HL-60/S4 treated with retinoic acid at 250 ng/mL for 4 days and 3 days (cell line): Measurements from ENCODE around the gene SPDYC.
"Not testable (repeated sequence)": the region's sequence is repeated elsewhere in the genome, so short reads cannot be mapped to it uniquely, and the experiment has no call there.

ENCODE experiments used
- in situ Hi-C: fragments of 300-500 bp; cut with MboI; formaldehyde crosslinking; loops from 2 replicates; pipeline ENCODE4 v1.7.0; 2022; ENCODE audit warnings: low sequenced_read_pairs

SPDYC gene

DNA sequence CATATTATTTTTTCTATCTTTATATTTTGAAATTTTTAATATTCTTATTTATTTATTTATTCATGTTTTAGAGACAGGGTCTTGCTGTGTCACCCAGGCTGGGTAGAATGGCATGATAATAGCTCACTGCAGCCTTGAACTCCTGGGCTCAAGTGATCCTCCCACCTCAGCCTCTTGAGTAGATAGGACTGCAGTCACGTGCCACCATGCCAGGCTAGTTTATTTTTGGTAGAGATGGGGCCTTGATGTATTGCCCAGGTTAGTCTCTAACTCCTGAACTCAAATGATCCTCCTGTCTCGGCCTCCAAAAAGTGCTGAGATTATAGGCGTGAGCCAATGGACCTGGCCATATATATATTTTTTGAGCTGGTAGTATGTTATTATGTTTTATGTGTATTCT, 2.4 kb upstream of the SPDYC start:
- in situ Hi-C loops, result no loop called here

DNA sequence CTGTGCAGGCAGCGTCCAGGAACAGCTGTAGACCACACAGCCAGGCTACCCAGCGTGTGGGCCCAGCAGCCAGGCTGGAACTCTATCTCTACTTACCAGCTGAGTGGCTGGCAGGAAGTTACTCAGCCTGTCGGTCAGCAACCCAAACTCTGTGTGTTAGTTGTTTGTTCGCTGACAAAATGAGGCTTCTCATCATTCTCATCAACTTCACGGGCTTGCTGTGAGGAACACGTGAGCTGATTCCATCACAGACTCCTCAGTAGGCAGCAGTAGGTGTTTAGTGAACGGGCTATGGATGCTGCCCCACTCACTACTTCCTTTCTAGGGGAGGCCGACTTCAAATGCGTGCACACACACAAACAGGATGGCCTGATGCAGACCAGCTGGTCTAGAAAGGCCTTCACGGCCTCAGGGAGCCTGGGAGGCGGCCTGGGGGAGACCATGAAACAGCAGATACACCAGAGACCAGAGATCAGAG, 830 bp upstream of the SPDYC start:
- in situ Hi-C loops, result no loop called here

DNA sequence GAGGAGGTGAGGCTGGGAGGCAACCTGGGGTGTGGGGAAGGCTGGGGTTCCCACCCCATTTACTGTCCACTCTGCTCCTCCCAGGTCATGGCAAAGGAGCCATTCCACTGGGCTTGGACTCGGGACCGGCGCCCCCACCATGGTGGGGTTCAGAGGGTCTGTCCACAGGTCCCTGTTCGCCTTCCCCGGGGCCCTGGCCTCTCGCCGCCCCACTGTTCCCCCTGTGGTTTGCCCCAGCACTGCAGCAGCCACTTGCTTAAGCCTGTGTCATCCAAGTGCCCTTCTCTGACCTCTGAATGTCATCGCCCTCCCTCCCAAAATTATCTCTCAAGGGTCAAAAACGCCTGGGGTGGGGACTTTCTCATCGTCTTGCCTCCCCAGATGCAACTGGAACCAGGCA, 2.6 kb downstream of the SPDYC start:
- in situ Hi-C loops, result no loop called here

DNA sequence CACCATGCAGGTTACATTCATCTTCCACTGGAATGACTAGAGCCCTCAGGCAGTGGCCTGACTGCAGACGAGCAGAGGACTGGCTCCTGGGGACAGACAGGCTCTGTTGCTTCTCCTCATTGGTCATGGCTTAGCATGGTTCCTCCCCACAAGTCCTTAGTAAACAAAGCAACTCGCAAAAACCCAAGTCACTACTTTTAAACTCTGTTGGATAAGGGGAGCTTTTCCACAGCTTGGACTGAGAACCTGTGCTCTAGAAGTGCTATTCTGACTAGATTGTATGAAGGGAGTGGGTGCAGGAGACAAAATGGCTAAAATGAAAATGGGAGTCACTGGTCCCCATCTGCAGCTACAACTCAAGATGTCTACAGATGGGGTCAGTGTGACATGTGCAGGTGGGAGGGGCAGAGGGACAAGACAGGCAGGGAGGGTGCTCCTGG, 4.6 kb downstream of the SPDYC start:
- in situ Hi-C loops, result not testable (repeated sequence)

GRCh38 chr11:65180877-65181568, 11.0 kb downstream of the SPDYC start:
- in situ Hi-C loops, result no loop called here

DNA sequence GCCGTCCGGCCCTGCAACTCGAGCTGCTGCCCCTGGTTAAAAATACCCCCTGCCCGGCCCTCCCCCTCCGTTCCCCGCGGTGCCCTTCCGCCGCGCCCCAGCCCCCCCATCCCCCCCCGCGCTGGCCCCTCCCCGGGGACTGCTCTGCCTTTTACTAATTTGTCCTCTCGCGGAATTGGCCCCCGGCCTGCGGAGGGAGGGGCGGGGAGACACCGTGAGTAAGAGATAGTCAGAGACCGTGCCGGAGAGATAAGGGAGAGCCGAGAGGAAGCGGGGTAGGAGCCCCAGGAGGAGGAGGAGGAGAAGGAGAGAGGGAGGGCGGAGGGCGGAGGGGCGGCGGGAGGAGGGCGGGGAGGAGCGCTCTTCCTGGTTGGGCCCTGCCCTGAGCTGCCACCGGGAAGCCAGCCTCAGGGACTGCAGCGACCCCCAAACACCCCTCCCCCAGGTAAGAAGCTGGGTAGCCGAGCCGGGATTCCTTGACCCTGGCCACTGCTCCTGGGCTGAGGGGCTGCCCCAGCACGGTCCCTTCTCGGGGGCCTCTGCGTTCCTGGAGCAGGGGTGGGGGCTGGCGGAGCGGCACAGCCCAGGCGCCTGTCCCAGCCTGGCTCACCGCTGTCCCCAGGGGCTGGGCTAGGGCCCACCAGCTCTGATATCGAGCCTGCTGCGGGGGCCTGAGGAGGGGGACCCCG, 11.7 kb downstream of the SPDYC start, which contains the start of gene CAPN1:
Gene CAPN1 (plus strand): TSS at position 360 of the 689 bp plus-strand sequence. CDS start 774 bp downstream, outside the sequence.
- in situ Hi-C loops, result no loop called here

DNA sequence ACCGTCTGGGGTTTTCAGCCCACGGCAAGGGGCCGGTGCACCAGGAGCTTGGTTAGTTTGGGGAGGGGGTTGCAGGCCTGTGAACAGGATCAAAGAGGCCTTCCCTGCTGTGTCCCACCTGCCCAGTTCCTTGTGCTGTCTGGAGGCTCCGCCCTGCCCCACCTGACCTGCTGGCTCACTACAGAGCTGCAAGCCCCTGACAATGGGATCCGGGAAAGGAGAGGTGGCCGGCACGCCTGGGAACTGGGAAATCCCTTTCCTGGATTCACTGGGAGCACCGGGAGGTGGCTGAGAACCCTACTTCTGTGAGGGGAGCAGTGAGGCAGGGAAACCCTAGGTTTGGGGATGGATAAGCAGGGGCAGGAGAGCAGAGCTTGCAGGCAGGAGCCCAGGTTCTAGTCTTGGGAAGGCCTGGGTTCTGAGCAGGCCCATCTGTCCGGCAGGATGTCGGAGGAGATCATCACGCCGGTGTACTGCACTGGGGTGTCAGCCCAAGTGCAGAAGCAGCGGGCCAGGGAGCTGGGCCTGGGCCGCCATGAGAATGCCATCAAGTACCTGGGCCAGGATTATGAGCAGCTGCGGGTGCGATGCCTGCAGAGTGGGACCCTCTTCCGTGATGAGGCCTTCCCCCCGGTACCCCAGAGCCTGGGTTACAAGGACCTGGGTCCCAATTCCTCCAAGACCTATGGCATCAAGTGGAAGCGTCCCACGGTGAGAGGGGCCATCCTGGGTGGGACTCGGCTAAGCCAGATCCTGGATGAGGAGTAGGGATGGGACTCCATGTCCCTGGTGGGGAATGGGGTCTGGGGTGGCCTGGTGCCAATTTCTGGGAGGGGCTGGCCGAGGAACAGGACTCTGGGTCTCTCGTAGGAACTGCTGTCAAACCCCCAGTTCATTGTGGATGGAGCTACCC, 12.5 kb downstream of the SPDYC start:
- in situ Hi-C loops, result no loop called here

DNA sequence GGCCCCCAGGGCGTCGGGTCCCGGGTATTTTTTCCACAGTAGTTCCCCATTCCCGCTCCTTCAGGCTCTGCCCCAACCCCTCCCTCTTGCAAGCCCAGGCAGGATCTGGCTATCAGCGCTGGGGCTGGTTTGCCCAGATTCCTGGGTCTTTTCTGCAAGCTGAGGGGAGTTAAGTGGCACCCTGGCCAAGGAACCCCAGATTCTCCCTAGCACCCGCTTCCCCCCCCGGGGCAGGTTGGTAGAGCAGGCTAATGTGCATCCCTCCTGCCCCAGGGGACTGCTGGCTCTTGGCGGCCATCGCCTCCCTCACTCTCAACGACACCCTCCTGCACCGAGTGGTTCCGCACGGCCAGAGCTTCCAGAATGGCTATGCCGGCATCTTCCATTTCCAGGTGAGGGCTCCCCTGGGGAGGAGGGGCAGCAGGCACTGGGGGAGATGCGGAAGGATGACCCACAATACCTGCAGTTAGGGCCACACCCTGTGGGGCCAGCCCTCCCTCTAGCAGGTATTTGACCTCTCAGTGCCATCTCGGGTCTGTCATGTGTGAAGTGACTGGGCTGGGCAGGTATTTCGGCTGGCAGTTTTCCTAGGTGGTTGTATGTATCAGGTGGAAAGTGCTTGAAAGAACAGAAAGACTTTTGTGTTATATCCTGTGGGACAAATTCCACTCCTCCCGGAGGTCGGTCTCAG, 13.3 kb downstream of the SPDYC start:
- in situ Hi-C loops, result no loop called here

GRCh38 chr11:65184146-65184545, 14.1 kb downstream of the SPDYC start:
- in situ Hi-C loops, result no loop called here

GRCh38 chr11:65185171-65185570, 15.1 kb downstream of the SPDYC start:
- in situ Hi-C loops, result no loop called here

DNA sequence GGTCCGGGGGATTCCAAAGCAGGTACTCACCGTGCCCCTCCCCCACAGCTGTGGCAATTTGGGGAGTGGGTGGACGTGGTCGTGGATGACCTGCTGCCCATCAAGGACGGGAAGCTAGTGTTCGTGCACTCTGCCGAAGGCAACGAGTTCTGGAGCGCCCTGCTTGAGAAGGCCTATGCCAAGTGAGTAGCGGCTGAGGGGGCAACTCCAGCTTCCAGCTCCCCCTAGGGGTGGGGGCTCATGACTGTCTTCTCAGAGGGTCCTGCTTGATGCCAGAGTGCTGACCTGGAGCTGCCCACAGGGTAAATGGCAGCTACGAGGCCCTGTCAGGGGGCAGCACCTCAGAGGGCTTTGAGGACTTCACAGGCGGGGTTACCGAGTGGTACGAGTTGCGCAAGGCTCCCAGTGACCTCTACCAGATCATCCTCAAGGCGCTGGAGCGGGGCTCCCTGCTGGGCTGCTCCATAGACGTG, 15.9 kb downstream of the SPDYC start:
- in situ Hi-C loops, result no loop called here

GRCh38 chr11:65186701-65187100, 16.7 kb downstream of the SPDYC start:
- in situ Hi-C loops, result no loop called here

DNA sequence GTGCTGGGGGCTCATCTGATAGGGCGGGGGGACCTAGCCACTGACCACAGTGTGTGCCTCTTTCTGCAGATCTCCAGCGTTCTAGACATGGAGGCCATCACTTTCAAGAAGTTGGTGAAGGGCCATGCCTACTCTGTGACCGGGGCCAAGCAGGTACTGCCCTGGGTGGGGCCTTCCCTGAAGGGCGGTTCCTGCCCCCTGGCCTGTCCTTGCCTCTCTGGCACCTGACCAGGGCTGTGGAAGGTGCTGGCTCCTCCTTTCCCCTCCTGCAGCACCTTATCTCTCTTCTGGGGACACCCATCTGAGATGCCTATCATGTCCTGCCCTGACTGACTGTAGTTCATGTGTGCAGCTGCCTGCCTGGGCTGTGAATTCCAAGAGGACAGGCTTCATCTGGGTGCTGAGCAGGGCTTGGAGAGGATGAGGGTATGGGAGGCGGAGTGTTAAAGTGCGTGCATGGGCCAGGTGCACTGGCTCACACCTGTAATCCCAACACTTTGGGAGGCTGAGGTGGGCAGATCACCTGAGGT, 17.2 kb downstream of the SPDYC start:
- in situ Hi-C loops, result no loop called here

DNA sequence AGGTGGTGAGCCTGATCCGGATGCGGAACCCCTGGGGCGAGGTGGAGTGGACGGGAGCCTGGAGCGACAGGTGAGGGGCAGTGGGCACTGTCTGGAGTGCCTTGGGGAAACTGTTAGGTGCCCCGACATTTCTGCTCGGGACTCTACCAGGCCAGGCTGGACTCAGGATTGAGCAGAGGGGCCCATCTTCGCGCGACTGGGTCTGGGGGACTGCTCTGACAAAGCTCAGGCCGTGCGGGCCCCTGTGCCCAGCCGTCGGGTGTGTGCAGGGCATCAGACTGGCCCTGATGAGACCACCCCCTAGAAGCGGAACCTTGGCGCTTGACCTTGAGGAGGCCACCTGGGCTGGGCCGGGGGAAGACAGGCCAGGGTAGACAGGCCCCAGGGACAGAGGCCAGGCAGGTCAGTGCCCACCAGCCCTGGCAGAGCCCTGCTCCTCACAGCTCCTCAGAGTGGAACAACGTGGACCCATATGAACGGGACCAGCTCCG, 18.0 kb downstream of the SPDYC start:
- in situ Hi-C loops, result no loop called here

DNA sequence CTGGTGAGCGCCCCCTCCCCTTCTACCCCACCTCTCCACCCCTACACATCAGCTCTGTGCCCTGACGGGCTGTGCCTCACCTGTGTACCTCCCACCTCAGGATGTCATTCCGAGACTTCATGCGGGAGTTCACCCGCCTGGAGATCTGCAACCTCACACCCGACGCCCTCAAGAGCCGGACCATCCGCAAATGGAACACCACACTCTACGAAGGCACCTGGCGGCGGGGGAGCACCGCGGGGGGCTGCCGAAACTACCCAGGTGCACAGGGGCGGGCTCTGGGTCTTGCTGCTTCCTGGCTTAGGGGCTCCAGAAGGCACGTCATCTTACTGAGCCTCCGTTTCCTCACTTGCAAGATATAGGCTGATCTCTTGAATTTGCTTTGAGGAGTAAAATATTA, 18.5 kb downstream of the SPDYC start:
- in situ Hi-C loops, result no loop called here

GRCh38 chr11:65189191-65189590, 19.2 kb downstream of the SPDYC start:
- in situ Hi-C loops, result no loop called here

- in situ Hi-C loops, result no loop called here
These were observed 24.5 kb downstream of the SPDYC start for GRCh38 chr11:65194564-65194963.

DNA sequence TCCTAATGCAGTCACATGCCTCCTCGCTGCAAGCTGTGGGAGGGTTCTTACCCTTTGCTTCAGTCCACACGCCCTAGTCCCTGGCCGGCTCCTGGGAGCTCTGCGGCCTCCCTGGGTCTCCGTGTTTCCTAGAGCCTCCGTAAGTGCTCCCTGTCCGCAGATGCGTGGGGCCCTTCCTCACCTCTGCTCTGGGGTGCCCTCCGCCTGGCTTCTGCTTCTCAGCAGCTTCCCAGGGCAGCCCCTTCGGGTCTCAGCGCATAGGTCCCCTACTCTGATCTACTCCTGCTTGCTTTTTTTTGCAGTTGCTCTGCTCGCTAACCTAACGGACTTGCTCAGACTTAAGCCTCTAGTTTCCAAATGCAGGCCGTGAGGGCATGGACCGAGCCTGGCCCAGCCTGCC, 34.1 kb downstream of the SPDYC start:
- in situ Hi-C loops, result no loop called here

DNA sequence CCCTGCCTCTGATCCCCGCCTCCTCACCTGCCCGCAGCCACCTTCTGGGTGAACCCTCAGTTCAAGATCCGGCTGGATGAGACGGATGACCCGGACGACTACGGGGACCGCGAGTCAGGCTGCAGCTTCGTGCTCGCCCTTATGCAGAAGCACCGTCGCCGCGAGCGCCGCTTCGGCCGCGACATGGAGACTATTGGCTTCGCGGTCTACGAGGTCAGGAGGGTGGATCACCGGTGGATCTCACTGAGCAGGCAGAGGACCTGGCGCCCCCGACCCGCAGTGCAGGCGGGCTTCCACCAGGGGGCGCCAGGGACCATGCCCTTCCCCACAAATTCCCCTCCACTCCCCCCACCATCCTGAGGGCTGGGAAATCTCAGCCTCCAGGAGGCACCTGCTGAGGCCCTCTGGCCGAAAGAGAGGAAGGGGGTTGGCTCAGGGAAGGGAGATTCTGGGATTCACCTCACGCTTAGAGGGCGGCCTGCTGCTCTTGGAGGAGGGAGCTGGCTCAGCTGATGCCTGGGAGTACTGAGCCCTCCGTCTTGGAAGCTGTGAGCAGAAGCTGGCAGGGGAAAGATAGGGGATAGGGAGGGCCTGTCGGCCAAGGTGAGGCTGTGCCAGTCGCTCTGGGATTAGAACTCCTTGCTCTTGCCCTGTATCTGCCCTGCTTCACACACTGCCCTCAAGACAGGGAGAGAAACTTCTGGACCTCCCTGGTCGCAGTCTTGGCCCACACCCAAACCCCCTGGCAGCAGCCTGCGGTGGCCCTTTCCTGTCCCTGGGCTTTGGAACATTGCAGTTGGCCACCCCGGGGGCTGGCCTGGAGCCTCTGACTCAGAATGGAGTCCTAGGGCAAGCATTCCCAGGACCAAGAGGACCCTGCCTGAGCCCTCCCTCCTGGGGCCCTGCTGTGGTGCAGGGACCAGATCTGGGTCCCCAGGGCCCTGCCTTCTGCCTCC, 34.9 kb downstream of the SPDYC start:
- in situ Hi-C loops, result no loop called here
